ENCODE measurements around the gene CCDC74A.
"Not testable (repeated sequence)": the region's sequence is repeated elsewhere in the genome, so short reads cannot be mapped to it uniquely, and the experiment has no call there.

CCDC74A gene

GRCh38 chr2:131566371-131566770, 38.7 kb downstream of the CCDC74A start:
- no peak for DNase-seq

DNA sequence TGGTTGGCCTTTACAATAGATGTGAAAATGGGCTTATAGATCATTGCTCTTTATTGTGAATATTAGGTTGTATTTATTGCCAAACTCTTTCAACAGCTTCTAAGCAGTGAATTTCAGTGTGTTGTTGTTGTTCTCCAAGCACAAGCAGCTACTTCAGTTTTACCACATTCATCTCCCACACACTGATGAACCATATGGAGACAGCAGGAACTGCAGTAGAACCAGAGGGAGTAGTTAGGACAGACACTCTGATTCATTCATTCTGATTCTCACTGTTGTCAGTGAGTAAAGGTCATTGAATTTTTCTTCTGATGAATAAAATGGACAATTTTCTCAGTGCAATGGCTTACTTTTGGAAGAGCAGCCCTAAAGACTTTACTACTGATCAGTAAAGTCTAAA, 40.2 kb downstream of the CCDC74A start:
- no peak for DNase-seq

- not testable (repeated sequence) for DNase-seq
Observed at GRCh38 chr2:131568401-131568800, 40.7 kb downstream of the CCDC74A start.

DNA sequence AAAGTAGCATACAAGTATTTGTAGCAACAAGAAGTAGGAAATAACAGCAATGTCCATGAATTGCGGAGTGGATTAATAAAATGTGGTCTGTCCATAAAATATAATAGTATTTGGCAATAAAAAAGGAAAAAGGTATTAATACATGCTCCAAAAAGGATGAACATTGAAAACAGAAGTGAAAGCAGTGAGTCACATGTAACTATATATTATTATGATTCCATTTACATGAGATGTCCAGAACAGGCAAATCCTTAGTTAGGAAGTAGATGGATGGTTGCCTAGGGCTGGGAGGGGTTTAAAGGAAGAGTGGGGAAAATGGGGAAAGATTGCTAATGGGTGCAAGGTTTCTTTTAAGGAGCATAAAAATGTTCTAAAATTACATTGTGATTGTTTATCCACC, 44.5 kb downstream of the CCDC74A start:
- DNase-seq = no peak

DNA sequence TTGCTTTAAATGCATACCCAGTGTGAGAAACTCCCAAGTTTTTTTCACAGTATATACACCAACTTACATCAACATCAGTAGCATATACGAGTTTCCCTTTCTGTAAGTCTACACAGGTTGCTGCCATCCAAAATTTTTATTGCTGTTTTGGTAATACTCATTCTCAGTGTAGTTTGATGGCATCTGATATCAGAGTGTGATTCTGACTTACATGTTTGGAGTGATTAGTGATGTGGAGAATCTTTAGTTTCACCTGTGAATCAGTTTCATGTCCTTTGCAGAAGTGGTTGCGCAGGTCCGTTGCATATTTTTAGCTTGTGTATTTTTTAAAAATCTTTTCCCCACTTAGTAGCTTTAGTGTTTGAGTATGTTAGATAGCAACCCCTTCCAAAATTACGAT, 50.1 kb downstream of the CCDC74A start:
- no peak for DNase-seq

DNA sequence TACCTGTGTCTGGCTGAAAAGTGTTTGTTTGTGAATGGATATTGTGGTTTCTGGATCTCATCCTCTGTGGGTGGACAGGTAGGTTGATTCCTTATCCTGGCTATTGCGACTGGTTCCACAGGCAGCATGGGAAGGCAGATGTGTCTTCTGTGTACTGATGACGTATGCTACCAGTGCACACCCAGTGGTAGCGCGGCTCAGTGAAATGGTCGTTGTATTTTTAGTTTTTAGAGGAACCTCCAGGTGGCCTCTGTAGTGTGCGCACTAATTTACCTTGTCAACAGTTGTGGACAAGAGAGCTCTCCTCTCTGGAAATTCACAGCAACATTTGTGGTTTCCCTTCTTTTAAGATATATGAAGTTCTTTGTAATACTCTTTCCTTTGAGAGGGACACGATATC, 52.5 kb downstream of the CCDC74A start:
- DNase-seq = no peak

All from CD4-positive, alpha-beta T cell treated with Interleukin-4 for 4 hours (primary cell).